HG03565 (cell line): ENCODE results near the gene ZNF593.

Source experiments
- ATAC-seq: cut with Tn5 transposase; IDR thresholded peaks from one replicate; pipeline ENCODE4 v1.9.1; 2021; ENCODE audit warnings: mild to moderate bottlenecking, moderate library complexity; ENCODE audit not compliant: unreplicated experiment

The ZNF593 gene

DNA sequence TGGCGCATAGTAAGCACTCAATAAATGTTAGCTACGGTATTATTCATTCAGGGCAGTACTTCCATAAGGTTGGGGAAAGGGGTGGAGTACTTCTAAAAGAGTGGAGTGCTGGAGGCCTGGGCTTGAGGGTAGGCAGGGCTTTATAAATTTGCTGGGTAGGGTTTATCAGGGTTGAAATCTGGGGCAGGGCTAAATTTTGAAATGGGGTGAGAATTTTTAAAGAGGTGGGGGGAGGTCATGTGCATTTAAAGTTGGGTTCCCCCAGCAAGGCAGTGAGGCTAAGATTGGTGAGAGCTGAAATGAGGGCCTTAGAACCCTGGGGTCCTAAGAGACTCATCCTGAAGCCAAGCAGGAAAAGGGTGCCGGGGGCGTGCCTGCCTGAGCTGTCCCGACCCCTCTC, 30.7 kb downstream of the ZNF593 start:
- ATAC-seq = no peak

DNA sequence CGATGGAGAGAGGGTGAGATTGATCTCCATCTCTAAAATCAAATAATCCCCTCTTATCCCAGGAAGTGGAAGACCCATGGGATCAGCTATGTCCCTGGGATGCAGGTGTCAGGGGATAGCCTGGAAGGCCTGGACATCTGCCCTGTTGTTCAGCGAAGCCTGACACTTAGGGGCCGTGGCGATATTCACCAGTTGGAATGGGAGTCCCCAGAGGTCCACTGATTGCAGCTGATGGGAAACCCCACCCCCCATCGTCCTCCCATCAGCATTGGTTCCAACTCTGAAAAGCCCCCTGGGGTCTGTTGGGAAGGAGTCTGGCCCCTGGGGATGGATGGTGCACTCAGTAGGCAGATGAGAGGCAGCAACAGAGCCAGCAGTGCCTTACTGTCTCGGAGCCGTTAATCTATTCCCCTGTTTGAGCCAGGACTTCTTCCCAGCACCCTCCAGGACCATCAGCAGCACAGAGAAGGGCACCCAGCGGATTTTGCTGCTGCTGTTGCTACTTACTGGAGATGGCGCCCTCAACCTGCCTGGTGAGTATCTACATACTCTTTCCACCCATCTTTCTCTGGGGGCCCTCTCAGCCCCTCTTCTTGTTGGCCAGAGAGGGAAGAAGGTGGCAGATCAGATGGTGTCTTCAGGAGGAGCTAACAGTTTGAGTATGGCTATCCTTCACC, 34.1 kb downstream of the ZNF593 start:
- no peak for ATAC-seq

DNA sequence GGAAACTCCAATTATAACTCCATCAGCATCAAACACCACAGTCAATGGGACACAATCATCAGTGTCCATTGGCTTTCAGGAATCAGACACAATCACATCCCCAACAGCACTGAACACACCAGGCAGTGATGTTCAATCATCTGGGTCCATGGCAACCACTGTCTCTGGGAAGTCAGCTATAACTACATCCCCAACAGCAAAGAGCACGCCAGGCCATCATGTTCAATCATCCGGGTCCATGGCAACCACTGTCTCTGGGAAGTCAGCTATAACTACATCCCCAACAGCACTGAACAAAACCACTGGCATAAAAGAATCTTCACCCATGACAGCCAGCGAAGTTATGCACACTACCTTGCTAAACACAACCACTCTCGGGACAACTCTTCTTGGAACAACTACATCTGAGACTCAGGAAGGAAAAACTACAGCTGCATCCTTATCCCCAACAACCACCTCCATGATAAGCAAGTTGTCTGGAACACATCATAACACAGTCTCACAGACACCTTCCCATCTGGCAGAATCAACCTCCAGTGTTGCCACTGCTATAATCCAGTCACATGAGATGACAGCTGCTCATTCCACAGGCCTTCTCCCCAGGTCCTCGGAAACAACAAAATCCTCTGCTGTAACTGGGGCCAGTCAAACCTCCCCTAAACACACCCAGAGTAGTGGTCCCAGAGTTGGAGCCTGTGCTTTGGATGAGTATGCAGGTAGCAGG, 40.6 kb downstream of the ZNF593 start:
- ATAC-seq = no peak

DNA sequence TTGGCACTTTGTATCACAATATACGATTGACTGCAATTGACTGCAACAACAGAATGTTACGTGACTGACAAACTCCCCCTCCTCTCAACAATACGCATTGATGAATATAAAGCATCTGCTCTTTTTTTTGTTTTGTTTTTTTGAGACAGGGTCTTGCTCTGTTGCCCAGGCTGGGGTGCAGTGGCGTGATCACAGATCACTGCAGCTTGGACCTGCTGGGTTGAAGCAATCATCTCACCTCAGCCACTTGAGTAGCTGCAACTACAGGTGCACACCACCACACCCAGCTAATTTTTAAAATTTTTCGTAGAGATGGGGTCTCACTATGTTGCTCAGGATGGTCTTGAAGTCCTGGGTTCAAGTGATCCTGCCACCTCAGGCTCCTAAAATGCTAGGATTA, 43.0 kb downstream of the ZNF593 start:
- ATAC-seq = no peak

DNA sequence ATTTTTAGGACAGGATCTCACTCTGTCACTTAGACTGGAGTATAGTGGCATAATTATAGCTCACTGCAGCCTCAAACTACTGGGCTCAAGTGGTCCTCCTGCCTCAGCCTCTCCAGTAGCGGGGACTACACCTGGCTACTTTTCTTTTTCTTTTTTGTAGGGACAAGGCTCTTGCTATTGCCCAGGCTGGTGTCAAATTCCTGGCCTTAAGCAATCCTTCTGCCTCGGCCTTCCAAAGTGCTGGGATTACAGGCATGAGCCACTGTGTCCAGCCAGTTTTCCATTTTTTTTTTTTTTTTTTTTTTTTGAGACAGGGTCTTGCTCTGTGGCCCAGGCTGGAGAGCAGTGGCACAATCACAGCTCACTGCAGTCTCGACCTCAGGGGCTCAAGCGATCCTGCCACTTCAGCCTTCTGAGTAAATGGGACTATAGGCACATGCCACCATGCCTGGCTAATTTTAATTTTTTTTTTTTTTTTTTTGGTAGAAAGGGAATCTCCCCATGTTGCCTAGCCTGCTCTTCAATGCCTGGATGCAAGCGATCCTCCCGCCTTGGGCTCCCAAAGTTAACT, 43.7 kb downstream of the ZNF593 start:
- ATAC-seq = no peak

DNA sequence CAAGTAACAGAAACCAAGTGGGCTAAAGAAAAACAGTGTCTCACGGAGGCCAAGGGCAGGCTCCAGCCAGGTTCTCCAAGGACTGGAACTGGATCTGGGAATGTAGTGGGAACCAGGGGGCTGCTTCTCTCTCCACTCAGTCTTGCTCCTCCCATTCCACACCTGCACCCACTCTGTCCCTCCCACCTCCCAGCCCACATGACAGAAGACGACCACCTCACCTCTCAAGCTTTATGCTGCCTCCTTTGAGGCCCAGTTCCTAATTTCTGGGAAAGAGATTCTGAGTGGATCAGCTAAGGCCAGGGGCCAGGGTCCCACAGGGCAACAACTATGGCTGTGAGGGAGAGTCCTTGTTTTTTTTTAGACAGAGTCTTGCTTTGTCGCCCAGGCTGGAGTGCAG, 45.5 kb downstream of the ZNF593 start:
- no peak for ATAC-seq

DNA sequence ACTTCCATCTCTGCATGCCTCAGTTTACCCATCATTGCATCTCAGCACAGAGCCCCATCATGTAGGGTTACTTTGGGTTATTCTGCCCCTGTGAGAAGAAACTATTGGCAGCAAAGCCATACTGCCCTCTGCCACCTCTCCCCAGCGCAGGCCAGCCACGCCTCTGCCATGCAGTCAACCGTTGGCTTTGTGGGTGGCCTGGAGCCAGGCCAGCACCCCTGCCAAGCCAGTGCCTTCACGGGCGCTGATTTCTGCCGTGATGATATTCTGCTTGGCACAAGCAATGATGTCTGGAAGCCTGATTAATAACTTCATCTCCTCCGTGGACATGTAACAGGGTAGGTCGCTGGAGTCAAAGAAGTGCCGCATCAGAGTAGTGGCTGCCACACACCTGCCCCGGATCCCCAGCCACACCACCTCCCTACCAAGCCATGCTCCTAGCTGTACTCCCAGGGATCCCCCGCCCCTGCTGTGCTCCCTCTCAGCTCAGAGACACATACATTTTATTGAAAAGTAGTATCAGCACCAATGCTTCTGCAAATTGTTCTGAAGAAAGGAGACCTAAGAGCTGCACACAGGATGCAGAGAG, 49.3 kb downstream of the ZNF593 start:
- no peak for ATAC-seq
